HepG2 (cell line): ENCODE data around the gene SYCP2L. TPM values are rescaled to one million over a fixed set of nuclear protein-coding genes. Genes with fewer than 3 reads are reported as not detected.

Source experiments
- DPF2 ChIP-seq: sonication (generic); formaldehyde crosslinking; IDR thresholded peaks from 2 replicates; pipeline ENCODE4 v1.4.0; 2020; ENCODE audit warnings: mild to moderate bottlenecking, low read depth, missing genetic modification reagents, borderline replicate concordance
- ELF4 ChIP-seq: sonication (generic); formaldehyde crosslinking; IDR thresholded peaks from 2 replicates; pipeline ENCODE4 v1.5.0; 2020; ENCODE audit warnings: missing genetic modification reagents, mild to moderate bottlenecking, moderate library complexity, borderline replicate concordance
- JUNB ChIP-seq: sonication (generic); formaldehyde crosslinking; IDR thresholded peaks from 2 replicates; pipeline ENCODE4 v1.8.0; 2022; ENCODE audit warnings: missing genetic modification reagents, mild to moderate bottlenecking, borderline replicate concordance
- MAZ ChIP-seq, 2 experiments: sonication (generic) in 1 of 2; formaldehyde crosslinking in 1 of 2; IDR thresholded peaks; 2 replicates each; pipeline versions ENCODE4 v1.5.0 to v1.6.1; 2012 to 2020; ENCODE audit warnings: low read depth in 2 of 2, mild to moderate bottlenecking in 2 of 2, borderline replicate concordance in 1 of 2, improper control_type of control experiment in 1 of 2, low read length in 1 of 2, missing genetic modification reagents in 1 of 2, moderate library complexity in 1 of 2
- MTA1 ChIP-seq: sonication (generic); formaldehyde crosslinking; IDR thresholded peaks from 2 replicates; pipeline ENCODE4 v1.4.0; 2020; ENCODE audit warnings: missing genetic modification reagents, mild to moderate bottlenecking, borderline replicate concordance
- RERE ChIP-seq: IDR thresholded peaks from 2 replicates; pipeline ENCODE4 v1.6.1; 2016; ENCODE audit warnings: low read depth, missing genetic modification reagents, missing compliant biosample characterization
- SIN3B ChIP-seq: fragments of 150-350 bp; IDR thresholded peaks from 2 replicates; pipeline ENCODE4 v1.6.1; 2014; ENCODE audit warnings: low read length
- TERF1 ChIP-seq: sonication (generic); formaldehyde crosslinking; IDR thresholded peaks from 2 replicates; pipeline ENCODE4 v1.8.0; 2022; ENCODE audit warnings: mild to moderate bottlenecking, missing genetic modification reagents, moderate library complexity
- TFDP1 ChIP-seq: IDR thresholded peaks from 2 replicates; pipeline ENCODE4 v1.6.1; 2016; ENCODE audit warnings: missing compliant biosample characterization, missing genetic modification reagents, borderline replicate concordance
- THAP9 ChIP-seq: sonication (generic); formaldehyde crosslinking; IDR thresholded peaks from 2 replicates; pipeline ENCODE4; 2020; ENCODE audit warnings: missing genetic modification reagents, mild to moderate bottlenecking, borderline replicate concordance
- ZNF597 ChIP-seq: sonication (generic); formaldehyde crosslinking; IDR thresholded peaks from 2 replicates; pipeline ENCODE4 v1.5.0; 2020; ENCODE audit warnings: missing genetic modification reagents
- polyA plus RNA-seq, 8 experiments: library from polyadenylated mRNA; depleted of rRNA in 3 of 8; stranded (reverse) in 7 of 8; unstranded in 1 of 8; fragments of >200 nt; fragmentation: Illumina TruSeq in 4 of 8; extraction: Trizol in 4 of 8; gene quantifications; 2 replicates each; pipeline versions ENCODE4 v1.2.1 to v1.2.3, GENCODE V29; 2011 to 2016; ENCODE audit warnings: low read depth in 4 of 8, missing spikeins in 1 of 8, mixed read lengths in 1 of 8; ENCODE audit not compliant: insufficient read depth in 1 of 8
- total RNA-seq, 5 experiments: library from RNA; depleted of rRNA; stranded (reverse); fragments of >200 nt; fragmentation: Illumina TruSeq; extraction: Trizol; gene quantifications; 2 replicates each; pipeline ENCODE4 v1.2.3, GENCODE V29; 2016; ENCODE audit warnings: low read depth in 1 of 5
- TF ChIP-seq, protein P1 (sequence below): IDR thresholded peaks from 2 replicates; pipeline ENCODE4 v1.6.1; 2016; ENCODE audit warnings: missing genetic modification reagents, missing compliant biosample characterization
- TF ChIP-seq, protein P2 (sequence below): sonication (generic); formaldehyde crosslinking; IDR thresholded peaks from 2 replicates; pipeline ENCODE4 v1.8.1; 2023; ENCODE audit warnings: mild to moderate bottlenecking, missing genetic modification reagents, borderline replicate concordance

The SYCP2L gene
- total and polyA plus RNA-seq, 2 of the 13 experiments (the other 11 are each of a cell fraction or from before 2014, with no cell fraction given): 0.22 to 0.54 TPM

DNA sequence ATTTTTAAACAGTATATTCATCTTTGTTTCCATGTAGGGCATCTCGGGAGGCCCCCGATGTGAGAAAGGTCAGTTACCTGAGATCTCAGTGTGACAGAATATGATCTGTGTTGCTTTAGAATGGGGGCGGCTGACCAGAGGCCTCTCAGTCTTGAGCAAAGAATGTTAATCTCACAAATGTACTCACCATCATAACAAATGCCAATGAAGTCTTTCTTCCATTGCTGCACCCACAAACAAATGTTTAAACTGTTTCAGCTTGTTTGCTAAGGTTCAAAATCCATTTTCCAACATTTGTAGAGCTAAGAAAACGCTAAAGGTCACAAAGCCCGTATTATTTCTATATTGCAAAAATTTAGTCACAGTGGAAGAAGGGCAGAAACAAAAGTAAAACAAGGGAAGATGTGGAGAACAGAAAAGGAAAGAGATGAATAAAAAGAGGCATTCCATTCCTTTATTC, 125.5 kb downstream of the SYCP2L start (continued):
- peak; percentile 87 for TF ChIP-seq RERE (CRISPR knock-in tag)
- TF ChIP-seq, protein P1, sequence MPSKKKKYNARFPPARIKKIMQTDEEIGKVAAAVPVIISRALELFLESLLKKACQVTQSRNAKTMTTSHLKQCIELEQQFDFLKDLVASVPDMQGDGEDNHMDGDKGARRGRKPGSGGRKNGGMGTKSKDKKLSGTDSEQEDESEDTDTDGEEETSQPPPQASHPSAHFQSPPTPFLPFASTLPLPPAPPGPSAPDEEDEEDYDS: peak; percentile 55; the same call in 1 of the 2 replicates
- TF ChIP-seq DPF2 (CRISPR knock-in tag): peak; percentile 93
- peak; percentile 13; the same call in 1 of the 2 replicates for TF ChIP-seq JUNB (CRISPR knock-in tag)
- no peak for TF ChIP-seq ELF4 (CRISPR knock-in tag)
- TF ChIP-seq ZNF597 (CRISPR knock-in tag): no peak
- TF ChIP-seq TFDP1 (CRISPR knock-in tag): no peak
- TF ChIP-seq THAP9 (CRISPR knock-in tag): no peak
- no peak; the same call in 1 of the 2 replicates for TF ChIP-seq MTA1 (CRISPR knock-in tag)
- TF ChIP-seq SIN3B: no peak
- TF ChIP-seq, protein P2, sequence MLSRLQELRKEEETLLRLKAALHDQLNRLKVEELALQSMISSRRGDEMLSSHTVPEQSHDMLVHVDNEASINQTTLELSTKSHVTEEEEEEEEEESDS: 0 out of 2 replicates have a peak, but pooled peaks have one; percentile 32
- no peak for TF ChIP-seq TERF1
- 0 out of 2 replicates have a peak, but pooled peaks have one; percentile 35 for TF ChIP-seq MAZ (IDR thresholded peaks at IDR 0.05; ENCODE audit: borderline replicate concordance, low read depth, low read length)
- TF ChIP-seq MAZ (CRISPR knock-in tag; IDR thresholded peaks at IDR 0.05; ENCODE audit: low read depth): no peak
